ENCODE results near the gene PLCB2.

The PLCB2 gene

DNA sequence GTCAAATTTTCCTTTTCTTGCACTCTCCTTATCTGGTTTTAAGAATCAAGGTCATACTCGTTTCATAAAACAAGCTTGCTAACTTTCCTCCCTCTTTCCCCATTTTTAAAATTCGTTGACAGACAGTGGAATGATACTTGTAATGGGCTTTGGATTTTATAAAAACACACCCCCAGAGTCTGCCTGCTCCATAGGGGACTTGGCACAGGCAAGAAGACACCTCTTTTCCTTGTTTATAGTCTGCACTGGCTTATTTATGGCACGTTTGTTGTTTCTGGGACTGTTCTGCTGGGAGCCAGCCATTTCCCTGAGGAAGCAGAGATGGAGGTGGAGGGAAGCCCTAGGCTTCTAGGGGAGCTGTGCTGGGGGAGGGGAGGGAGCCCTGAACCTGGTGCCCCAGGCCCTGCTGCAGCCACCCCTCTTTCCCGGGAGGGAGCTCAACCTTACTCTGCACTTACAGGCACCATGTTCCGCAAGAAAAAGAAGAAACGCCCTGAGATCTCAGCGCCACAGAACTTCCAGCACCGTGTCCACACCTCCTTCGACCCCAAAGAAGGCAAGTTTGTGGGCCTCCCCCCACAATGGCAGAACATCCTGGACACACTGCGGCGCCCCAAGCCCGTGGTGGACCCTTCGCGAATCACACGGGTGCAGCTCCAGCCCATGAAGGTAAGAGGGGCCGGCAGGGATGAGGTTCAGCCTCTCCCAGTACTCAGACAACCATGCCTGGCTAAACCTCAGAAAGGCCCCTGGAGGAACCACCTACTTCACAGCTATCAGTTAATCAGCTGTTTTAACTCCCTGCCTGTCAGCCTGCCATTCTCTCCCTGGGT, 43.2 kb downstream of the PLCB2 start:
- TF ChIP-seq, protein P1, sequence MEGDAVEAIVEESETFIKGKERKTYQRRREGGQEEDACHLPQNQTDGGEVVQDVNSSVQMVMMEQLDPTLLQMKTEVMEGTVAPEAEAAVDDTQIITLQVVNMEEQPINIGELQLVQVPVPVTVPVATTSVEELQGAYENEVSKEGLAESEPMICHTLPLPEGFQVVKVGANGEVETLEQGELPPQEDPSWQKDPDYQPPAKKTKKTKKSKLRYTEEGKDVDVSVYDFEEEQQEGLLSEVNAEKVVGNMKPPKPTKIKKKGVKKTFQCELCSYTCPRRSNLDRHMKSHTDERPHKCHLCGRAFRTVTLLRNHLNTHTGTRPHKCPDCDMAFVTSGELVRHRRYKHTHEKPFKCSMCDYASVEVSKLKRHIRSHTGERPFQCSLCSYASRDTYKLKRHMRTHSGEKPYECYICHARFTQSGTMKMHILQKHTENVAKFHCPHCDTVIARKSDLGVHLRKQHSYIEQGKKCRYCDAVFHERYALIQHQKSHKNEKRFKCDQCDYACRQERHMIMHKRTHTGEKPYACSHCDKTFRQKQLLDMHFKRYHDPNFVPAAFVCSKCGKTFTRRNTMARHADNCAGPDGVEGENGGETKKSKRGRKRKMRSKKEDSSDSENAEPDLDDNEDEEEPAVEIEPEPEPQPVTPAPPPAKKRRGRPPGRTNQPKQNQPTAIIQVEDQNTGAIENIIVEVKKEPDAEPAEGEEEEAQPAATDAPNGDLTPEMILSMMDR (IDR thresholded peaks at IDR 0.05; ENCODE audit: low read depth, low read length) = no peak
- H3K4me3 ChIP-seq (ENCODE audit: low read depth, low read length) = no peak overlapping the region
- in situ Hi-C loops (cut with HindIII; ENCODE audit: low sequenced_read_pairs) = no loop called here
- no peak for DNase-seq (ENCODE audit: low read depth, low spot score)

DNA sequence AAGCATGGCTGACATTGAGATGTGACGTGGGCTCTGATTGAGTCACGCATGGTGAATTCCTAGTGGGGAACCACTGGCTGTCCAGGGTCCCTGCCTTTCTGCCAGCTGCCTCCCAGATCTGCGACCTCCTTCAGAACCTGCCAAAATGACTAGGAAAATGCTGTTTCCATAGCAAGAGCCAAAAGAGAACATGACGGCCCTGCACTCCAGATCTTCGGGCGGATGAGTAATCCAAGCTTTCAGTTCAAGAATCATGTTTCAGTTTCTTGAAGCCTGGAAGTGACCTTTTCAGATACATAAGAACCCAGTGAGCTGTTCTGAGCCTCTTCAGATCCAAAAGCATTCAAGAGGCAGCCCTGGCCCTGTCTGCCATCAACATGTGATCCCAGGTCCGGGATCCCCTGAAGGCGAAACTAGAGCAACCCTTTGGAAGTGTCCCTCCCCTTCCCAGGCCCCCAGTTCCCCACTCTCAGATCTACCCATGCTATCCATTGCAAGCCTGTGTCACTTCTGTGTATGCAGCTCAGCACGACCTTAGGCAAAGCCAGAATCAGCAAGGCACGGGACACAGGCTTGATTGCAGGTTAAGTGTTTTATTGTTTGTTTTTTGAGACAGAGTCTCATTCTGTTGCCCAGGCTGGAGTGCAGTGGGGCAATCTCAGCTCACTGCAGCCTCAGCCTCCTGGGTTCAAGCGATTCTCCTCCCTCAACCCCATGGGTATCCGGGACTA, 44.5 kb downstream of the PLCB2 start:
- in situ Hi-C loops (cut with HindIII; ENCODE audit: low sequenced_read_pairs) = no loop called here
- no peak overlapping the region for H3K4me3 ChIP-seq (ENCODE audit: low read depth, low read length)
- peak; percentile 84 for DNase-seq (ENCODE audit: low read depth, low spot score)
- TF ChIP-seq, protein P1 (IDR thresholded peaks at IDR 0.05; ENCODE audit: low read depth, low read length) = no peak

DNA sequence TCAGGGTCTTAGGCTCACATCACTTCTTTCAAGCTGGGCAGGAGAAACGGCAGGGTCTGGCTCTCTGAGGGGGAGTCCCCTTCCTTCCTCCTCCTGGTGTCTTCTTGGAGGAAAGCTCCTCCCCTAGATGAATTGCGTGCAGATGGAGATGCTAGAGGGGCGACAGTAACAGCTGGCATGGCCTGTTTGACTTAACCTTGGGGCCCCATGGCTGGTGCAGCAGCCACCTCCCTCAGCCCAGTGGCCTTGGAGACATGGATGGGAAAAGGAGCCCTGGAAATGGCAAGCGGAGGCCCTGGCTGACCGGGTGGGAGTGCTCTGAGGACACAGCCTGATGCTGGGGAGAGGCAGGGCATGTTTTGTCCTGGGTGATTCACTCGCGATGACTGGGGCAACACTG, 48.7 kb downstream of the PLCB2 start:
- H3K4me3 ChIP-seq (ENCODE audit: low read depth, low read length) = no peak overlapping the region
- in situ Hi-C loops (cut with HindIII; ENCODE audit: low sequenced_read_pairs) = no loop called here
- TF ChIP-seq, protein P1 (IDR thresholded peaks at IDR 0.05; ENCODE audit: low read depth, low read length) = no peak
- DNase-seq (ENCODE audit: low read depth, low spot score) = no peak

DNA sequence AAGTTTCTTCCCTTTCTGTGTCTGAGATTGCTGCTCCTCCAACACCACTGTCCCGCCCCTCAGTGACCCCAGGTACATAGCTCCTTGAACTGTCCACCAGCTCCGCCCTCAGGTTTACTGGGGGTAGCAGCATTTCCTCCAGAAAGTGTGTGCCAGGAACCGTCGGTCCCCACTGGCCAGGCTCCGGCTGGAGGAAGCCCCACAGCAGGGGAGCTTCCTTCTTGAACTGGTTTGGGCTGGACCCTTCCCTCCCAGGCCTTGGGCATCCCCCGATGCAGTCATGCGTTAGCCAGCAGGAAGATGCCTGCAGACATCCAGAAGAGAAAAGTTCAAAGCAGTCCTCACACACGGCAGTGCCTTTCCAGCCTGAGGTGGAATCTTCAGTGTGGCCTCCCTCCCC, 49.2 kb downstream of the PLCB2 start:
- no peak overlapping the region for H3K4me3 ChIP-seq (ENCODE audit: low read depth, low read length)
- TF ChIP-seq, protein P1 (IDR thresholded peaks at IDR 0.05; ENCODE audit: low read depth, low read length) = no peak
- peak; percentile 45 for DNase-seq (ENCODE audit: low read depth, low spot score)
- in situ Hi-C loops (cut with HindIII; ENCODE audit: low sequenced_read_pairs) = no loop called here

DNA sequence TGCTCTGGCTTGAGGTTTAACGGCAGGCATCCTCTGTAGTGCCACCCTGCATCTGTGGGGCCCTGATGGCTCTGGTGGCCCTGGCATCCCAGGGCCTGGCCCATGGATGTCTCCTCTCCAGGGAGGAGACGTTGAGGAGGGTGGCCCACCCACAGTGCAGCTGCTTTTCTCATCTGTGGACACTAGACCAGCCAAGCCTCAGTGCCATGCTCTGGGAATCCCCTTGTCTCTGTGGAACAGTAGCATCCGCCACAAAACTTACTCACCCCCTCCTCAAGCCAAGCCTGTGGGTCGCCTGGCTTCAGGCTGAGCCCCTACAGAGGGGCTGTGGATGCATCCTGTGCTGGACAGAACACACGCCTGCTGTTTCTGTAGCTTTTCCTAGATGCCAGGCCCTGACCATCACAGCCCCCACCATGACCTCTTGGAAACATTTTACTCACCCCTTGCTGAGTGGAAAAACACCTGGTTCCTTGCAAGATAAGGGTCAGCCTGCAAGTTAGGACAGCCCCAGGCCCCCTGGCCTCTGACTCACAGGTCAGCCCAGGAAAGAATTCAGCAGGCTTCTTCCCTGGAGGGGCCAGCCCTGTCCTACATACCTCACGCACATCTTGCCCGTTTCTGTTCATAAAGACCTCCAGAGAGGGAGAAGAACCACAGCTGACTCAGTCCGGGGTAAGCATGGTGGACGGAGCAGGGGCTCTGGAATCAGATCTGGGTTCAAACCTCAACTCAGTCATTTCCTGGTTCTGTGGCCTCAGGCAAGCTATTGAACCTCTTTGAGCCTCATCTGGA, 49.9 kb downstream of the PLCB2 start:
- TF ChIP-seq, protein P1 (IDR thresholded peaks at IDR 0.05; ENCODE audit: low read depth, low read length) = no peak
- DNase-seq (ENCODE audit: low read depth, low spot score) = peak; percentile 43
- no peak overlapping the region for H3K4me3 ChIP-seq (ENCODE audit: low read depth, low read length)
- in situ Hi-C loops (cut with HindIII; ENCODE audit: low sequenced_read_pairs) = no loop called here

DNA sequence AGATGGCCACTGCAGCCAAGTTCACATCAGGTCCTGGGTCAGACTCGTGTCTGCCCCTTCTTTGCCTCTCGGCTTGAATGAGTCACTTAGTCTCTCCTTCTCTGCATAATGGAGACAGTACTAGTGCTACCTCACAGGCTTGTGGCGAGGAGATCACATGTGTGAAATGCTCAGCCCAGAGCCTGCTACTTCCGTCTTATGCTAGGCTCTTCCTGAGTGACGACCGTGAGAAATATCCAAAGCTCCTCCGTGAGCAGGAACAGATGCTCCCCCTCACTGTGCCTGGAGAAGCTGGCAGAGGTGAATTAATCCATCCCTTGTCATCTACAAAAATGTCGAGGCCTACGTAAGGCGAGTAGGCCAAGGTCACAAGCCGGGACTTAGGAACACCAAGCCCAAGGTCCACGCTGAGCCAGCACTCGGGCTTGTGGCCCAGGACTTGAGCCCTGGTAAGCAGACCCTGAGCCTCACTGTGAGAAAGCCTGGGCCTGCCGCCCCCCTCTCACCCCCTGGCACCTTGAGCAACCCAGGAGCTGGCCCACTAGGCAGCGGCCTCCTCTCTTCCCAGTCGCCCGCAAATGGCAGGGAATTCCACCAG, 51.0 kb downstream of the PLCB2 start:
- TF ChIP-seq, protein P1 (IDR thresholded peaks at IDR 0.05; ENCODE audit: low read depth, low read length) = no peak
- no peak overlapping the region for H3K4me3 ChIP-seq (ENCODE audit: low read depth, low read length)
- in situ Hi-C loops (cut with HindIII; ENCODE audit: low sequenced_read_pairs) = no loop called here
- DNase-seq (ENCODE audit: low read depth, low spot score) = peak; percentile 56

Data from astrocyte of the spinal cord (primary cell).